Gastroesophageal sphincter (tissue), 4 donors: ENCODE data around the gene ILRUN. TPM values are rescaled to one million over a fixed set of nuclear protein-coding genes. Genes with fewer than 3 reads are reported as not detected.
"Not testable (repeated sequence)": the region's sequence is repeated elsewhere in the genome, so short reads cannot be mapped to it uniquely, and the experiment has no call there.

Experiments used
- ATAC-seq: fragments of 150-250 bp; one replicate; pipeline ENCODE4 v1.9.1; 2016; ENCODE audit warnings: mild to moderate bottlenecking, moderate library complexity
- H3K27ac ChIP-seq, 4 donors: fragments of 200-600 bp; sonication (generic) in 3 of 4; 1 replicate in 3 of 4; 2 replicates in 1 of 4; pipeline ENCODE4 v1.5.1; 2016 to 2019
- H3K27me3 ChIP-seq: fragments of 200-600 bp; sonication (generic); one replicate; pipeline ENCODE4 v1.5.1; 2019
- H3K36me3 ChIP-seq, 2 donors: fragments of 200-600 bp; sonication (generic); one replicate each; pipeline ENCODE4 v1.5.1; 2019; ENCODE audit warnings: control low read depth in 1 of 2
- H3K4me1 ChIP-seq, 3 donors: fragments of 200-600 bp; sonication (generic); 1 replicate in 2 of 3; 2 replicates in 1 of 3; pipeline ENCODE4 v1.5.1; 2016 to 2019; ENCODE audit warnings: control low read depth in 2 of 3
- H3K4me3 ChIP-seq, 2 donors: fragments of 200-600 bp; sonication (generic); one replicate each; pipeline ENCODE4 v1.5.1; 2019; ENCODE audit warnings: mild to moderate bottlenecking in 1 of 2, moderate library complexity in 1 of 2
- H3K9me3 ChIP-seq, 3 donors: fragments of 200-600 bp; sonication (generic); one replicate each; pipeline ENCODE4 v1.5.1; 2017 to 2019; ENCODE audit warnings: control low read depth in 2 of 3
- EP300 ChIP-seq: sonication (generic); formaldehyde crosslinking; IDR thresholded peaks from one replicate; pipeline ENCODE4 v1.6.1; 2017; ENCODE audit warnings: antibody characterized with exemption, mild to moderate bottlenecking
- POLR2A ChIP-seq, 2 donors: fragments of 450-650 bp; IDR thresholded peaks; one replicate each; pipeline ENCODE4 v1.6.1; 2017; ENCODE audit warnings: antibody characterized with exemption in 2 of 2, mild to moderate bottlenecking in 2 of 2, moderate library complexity in 1 of 2
- POLR2AphosphoS5 ChIP-seq: sonication (generic); formaldehyde crosslinking; IDR thresholded peaks from one replicate; pipeline ENCODE4 v1.6.1; 2017; ENCODE audit warnings: antibody characterized with exemption
- WGBS, 2 donors: methylation state at CpG; one replicate each; pipeline ENCODE4 v1.1.5; 2018; ENCODE audit warnings: low coverage in 1 of 2; 5-methylcytosine and 5-hydroxymethylcytosine counted together
- total RNA-seq, 4 donors: library from RNA; depleted of rRNA; stranded (reverse); fragments of >200 nt; gene quantifications; one replicate each; pipeline ENCODE4 v1.1.0, GENCODE V29; 2016
- TF ChIP-seq, protein P1 (sequence below), 4 experiments: fragments of 200-600 bp in 2 of 4; fragments of 450-650 bp in 2 of 4; sonication (generic) in 1 of 4; IDR thresholded peaks; one replicate each; pipeline ENCODE4 v1.5.1; 2017 to 2019; ENCODE audit warnings: antibody characterized with exemption in 4 of 4, mild to moderate bottlenecking in 2 of 4, moderate library complexity in 2 of 4

The ILRUN gene
- total RNA-seq, 4 donors from 2014 or later = 84.4 to 116 (median 96.6) TPM

DNA sequence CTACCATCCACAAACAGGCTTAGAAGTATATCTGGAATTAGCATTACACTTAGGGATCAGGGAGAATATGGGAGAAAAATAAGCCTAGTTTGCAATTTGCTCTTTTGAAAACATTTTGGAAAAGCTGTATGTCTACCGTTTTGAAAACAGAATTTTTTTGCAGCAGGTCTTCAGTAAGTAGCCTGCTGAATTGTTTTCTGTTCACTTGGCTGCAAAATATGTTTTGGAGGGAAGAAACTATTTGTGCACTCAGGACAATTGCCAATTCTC lies 39.6 kb downstream of the ILRUN start:
- peak overlapping the region; percentile 85 to 100 (median 91) for H3K27ac ChIP-seq

DNA sequence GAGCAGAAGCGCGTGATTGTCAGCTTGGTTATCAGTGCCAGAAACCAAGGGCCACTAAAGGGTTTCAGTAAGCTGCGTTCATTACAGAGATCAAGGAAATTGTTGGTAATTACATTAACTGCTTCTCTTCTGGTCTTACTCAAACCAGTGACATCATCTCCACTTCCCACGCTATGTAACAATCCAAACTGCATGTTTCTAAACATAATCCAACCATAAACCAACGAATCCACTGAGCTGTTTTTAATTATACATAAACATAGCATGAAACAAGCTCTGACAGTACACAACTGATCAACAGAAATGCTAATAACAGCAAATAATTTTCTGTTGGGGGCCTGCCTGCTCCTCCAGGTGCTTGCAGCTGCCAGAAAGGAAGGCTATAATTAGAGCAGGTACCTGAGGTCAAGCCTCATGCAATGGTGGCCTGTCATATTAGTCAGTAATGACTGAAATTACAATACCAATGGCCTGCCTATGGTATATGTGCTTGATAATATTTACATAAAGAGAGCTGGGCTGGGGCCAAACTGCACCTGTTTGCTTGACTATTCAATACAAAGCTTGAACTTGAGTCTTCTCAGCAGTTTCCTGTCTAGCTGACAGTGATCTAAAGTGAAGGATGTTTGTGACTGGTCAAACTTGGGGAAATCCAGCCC lies 40.1 kb downstream of the ILRUN start:
- no peak for TF ChIP-seq POLR2A (IDR thresholded peaks at IDR 0.05)
- TF ChIP-seq POLR2AphosphoS5 = peak; percentile 29
- H3K36me3 ChIP-seq = peaks cover 0 to 10% of the 10 kb centered on the region in 2 donors
- peaks cover 17 to 47% (median 20%) of the 10 kb centered on the region in 3 donors for H3K4me1 ChIP-seq
- no peak for ATAC-seq
- H3K27me3 ChIP-seq = no peaks in the 10 kb centered on the region
- peak overlapping the region; percentile 85 to 100 (median 91) for H3K27ac ChIP-seq
- peak overlapping the region; percentile 48 to 77 for H3K4me3 ChIP-seq
- WGBS, 2 donors = 21 to 29% methylated on average over 5 of the region's 5 CpGs
- no peaks in the 10 kb centered on the region for H3K9me3 ChIP-seq

More for the DNA sequence above, 39.6 kb downstream of the ILRUN start:
- H3K36me3 ChIP-seq = peaks cover 0 to 10% of the 10 kb centered on the region in 2 donors
- H3K4me3 ChIP-seq = peak overlapping the region; percentile 48 to 77
- TF ChIP-seq, protein P1, sequence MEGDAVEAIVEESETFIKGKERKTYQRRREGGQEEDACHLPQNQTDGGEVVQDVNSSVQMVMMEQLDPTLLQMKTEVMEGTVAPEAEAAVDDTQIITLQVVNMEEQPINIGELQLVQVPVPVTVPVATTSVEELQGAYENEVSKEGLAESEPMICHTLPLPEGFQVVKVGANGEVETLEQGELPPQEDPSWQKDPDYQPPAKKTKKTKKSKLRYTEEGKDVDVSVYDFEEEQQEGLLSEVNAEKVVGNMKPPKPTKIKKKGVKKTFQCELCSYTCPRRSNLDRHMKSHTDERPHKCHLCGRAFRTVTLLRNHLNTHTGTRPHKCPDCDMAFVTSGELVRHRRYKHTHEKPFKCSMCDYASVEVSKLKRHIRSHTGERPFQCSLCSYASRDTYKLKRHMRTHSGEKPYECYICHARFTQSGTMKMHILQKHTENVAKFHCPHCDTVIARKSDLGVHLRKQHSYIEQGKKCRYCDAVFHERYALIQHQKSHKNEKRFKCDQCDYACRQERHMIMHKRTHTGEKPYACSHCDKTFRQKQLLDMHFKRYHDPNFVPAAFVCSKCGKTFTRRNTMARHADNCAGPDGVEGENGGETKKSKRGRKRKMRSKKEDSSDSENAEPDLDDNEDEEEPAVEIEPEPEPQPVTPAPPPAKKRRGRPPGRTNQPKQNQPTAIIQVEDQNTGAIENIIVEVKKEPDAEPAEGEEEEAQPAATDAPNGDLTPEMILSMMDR (IDR thresholded peaks at IDR 0.05) = no peak
- TF ChIP-seq EP300 (no peak), POLR2A (IDR thresholded peaks at IDR 0.05) (no peak), POLR2AphosphoS5 (no peak)
- no peaks in the 10 kb centered on the region for H3K27me3 ChIP-seq
- no peaks in the 10 kb centered on the region for H3K9me3 ChIP-seq
- WGBS, 2 donors = 0 to 14% methylated on average over 1 of the region's 1 CpG
- peaks cover 17 to 47% (median 20%) of the 10 kb centered on the region in 3 donors for H3K4me1 ChIP-seq
- no peak for ATAC-seq

DNA sequence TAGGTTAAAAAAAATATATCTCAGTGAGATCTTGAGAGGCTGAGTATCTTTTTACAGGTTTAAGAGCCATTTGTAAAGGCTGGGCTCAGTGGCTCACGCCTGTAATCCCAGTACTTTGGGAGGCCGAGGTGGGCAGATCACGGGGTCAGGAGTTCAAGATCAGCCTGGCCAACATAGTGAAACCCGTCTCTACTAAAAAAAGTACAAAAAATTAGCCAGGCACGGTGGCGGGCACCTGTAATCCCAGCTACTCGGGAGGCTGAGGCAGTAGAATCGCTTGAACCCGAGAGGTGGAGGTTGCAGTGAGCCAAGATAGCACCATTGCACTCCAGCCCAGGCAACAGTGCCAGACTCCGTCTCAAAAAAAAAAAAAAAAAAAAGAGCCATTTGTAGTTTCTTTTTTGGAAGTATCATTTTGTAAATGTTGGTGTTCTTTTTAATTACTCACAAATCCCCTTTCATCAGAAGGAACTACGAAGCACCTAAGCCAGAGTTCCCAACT lies 40.6 kb downstream of the ILRUN start:
- Histone ChIP-seq H3K27ac (peak overlapping the region; percentile 85 to 100 (median 91)), H3K36me3 (peaks cover 0 to 10% of the 10 kb centered on the region in 2 donors), H3K4me1 (peaks cover 17 to 51% (median 20%) of the 10 kb centered on the region in 3 donors)
- H3K4me3 ChIP-seq, H3K9me3 ChIP-seq, ATAC-seq, H3K27me3 ChIP-seq: not testable (repeated sequence)
- 64 to 81% methylated on average over 8 to 11 of the region's 11 CpGs for WGBS, 2 donors

DNA sequence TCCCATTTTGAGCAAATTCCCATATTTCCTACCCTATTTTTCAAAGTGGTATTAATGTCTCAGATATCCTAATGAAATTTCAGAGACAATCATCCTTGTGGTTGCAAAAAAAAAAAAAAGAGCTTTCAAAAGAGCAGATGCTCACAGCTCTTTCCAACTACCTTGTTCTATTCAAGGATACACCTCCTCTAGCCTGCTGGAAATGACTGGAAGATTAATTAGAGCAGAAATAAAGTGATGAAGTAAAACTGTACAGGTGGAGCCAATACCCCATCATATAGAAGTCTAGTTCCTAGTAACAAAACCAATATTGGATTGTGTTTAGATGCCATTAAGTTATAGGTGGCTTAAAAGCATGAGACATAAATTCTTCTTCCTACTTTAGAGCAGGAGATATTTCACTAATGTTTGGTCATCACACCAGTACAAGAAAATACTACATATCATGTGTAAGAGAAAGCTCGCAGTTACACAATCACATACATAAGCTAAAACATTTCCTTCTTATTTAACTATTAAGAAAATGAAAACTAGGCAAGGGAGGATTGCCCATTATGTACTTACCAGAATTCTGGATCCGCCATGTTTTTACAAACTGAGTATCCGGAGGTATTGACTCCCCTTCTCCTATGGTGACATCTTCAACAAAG lies 42.4 kb downstream of the ILRUN start:
- 93 to 100% methylated on average over 3 of the region's 3 CpGs for WGBS, 2 donors
- Histone ChIP-seq H3K4me3 (no peak overlapping the region), H3K27me3 (no peaks in the 10 kb centered on the region), H3K27ac (peak overlapping the region in 3 of 4 donors; percentile 5 to 85 (median 30)), H3K36me3 (peaks cover 0 to 10% of the 10 kb centered on the region in 2 donors), H3K4me1 (peaks cover 17 to 57% (median 20%) of the 10 kb centered on the region in 3 donors), H3K9me3 (no peaks in the 10 kb centered on the region)
- TF ChIP-seq POLR2AphosphoS5 = no peak
- no peak for ATAC-seq

DNA sequence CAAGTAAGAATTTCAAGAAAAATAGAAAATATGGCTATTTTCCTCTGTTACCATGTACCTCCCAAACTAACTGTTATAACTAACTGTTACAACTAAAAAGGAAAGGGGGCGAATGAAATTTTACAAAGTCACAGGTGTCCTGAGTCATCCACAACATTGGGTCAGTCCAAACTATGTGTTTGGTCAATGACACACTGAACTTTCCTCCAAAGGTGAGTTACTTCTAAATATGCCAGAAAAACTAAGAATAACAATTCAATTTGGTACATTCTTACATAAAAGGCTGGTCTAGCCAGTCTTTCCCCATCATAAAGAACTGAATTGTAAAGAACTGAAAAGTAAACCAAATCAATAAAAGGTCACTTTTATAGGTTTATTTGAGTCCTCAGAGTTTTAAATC lies 44.3 kb downstream of the ILRUN start:
- ATAC-seq = no peak
- Histone ChIP-seq H3K27me3 (no peaks in the 10 kb centered on the region), H3K27ac (peak overlapping the region in 1 of 4 donors; percentile 5), H3K36me3 (peaks cover 0 to 10% of the 10 kb centered on the region in 2 donors), H3K4me1 (peaks cover 8 to 52% (median 15%) of the 10 kb centered on the region in 3 donors), H3K9me3 (no peaks in the 10 kb centered on the region), H3K4me3 (no peak overlapping the region)
- TF ChIP-seq EP300 (no peak), POLR2AphosphoS5 (no peak), POLR2A (IDR thresholded peaks at IDR 0.05) (no peak)
- TF ChIP-seq, protein P1 (IDR thresholded peaks at IDR 0.05) = no peak
- WGBS, 2 donors = 81 to 100% methylated on average over 1 of the region's 1 CpG

DNA sequence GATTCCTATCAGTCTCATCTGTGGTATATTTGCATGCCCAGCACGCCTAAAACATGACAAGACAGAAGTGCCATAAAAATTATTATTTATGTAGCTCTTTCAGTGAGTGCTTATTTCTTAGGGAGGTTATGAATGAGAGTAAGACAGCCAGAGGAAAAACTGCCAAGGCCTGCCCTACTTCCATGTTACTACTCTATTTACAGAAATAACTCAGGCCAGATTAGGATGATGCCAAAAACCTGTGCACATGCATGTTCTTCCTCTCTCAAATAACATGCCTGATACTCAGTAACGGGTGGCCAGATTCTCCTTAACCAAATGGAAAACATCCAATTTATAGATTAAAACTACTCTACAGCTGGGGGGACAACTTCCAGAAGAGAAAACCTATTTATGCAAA lies 45.7 kb downstream of the ILRUN start:
- no peak for ATAC-seq
- WGBS, 2 donors = 36 to 50% methylated on average over 1 to 2 of the region's 2 CpGs
- Histone ChIP-seq H3K27me3 (no peaks in the 10 kb centered on the region), H3K36me3 (peaks cover 0 to 18% of the 10 kb centered on the region in 2 donors), H3K9me3 (no peaks in the 10 kb centered on the region), H3K27ac (peak overlapping the region in 1 of 4 donors; percentile 1), H3K4me3 (no peak overlapping the region), H3K4me1 (peaks cover 0 to 42% (median 2%) of the 10 kb centered on the region in 3 donors)
- TF ChIP-seq POLR2A (IDR thresholded peaks at IDR 0.05) (no peak), EP300 (no peak), POLR2AphosphoS5 (no peak)
- TF ChIP-seq, protein P1 (IDR thresholded peaks at IDR 0.05) = no peak

DNA sequence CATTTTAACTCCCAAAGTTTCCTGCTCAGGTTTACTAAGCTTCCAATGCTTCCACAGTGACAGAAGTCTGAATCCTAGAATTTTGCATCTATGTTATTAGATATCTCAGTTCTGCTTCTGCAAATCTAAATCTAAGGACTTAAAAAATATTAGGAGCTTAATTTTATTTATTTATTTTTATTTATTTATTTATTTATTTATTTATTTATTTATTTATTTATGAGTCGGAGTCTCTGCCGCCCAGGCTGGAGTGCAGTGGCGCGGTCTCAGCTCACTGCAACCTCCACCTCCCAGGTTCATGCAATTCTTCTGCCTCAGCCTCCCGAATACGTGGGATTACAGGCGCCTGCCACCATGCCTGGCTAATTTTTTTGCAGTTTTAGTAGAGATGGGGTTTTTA lies 46.3 kb downstream of the ILRUN start:
- WGBS, 2 donors = 91% methylated on average over 7 of the region's 7 CpGs; no CpG with 5 or more reads in 1 of the 2 donors
- Histone ChIP-seq H3K36me3 (peaks cover 0 to 23% of the 10 kb centered on the region in 2 donors), H3K4me1 (peaks cover 0 to 38% (median 0%) of the 10 kb centered on the region in 3 donors)
- H3K27ac ChIP-seq, H3K4me3 ChIP-seq, H3K27me3 ChIP-seq, H3K9me3 ChIP-seq, ATAC-seq: not testable (repeated sequence)
